ENCODE measurements around the gene RABGAP1L. TPM values are rescaled to one million over a fixed set of nuclear protein-coding genes. Genes with fewer than 3 reads are reported as not detected.

RABGAP1L gene
- total and polyA plus RNA-seq, 4 donors, result 4.8 to 53.5 (median 18.8) TPM

GRCh38 chr1:174786760-174787159 is 627.4 kb downstream of the RABGAP1L start:
- Histone ChIP-seq H3K4me1 (ENCODE audit: control insufficient read depth in 4 of 4, insufficient read depth in 4 of 4, low read length in 3 of 4) (peaks cover 0 to 5% (median 2%) of the 10 kb centered on the region in 4 donors), H3K9ac (ENCODE audit: low read depth in 1 of 2, low read length in 2 of 2) (no peak overlapping the region), H3K9me3 (ENCODE audit: control insufficient read depth in 4 of 4, low read length in 3 of 4) (no peaks in the 10 kb centered on the region), H3K4me3 (ENCODE audit: low read depth in 1 of 3, low read length in 3 of 3) (no peak overlapping the region), H3K27me3 (ENCODE audit: control insufficient read depth in 4 of 4, insufficient read depth in 4 of 4, low read length in 3 of 4) (no peaks in the 10 kb centered on the region), H3K27ac (ENCODE audit: low read depth in 1 of 2, low read length in 2 of 2) (no peak overlapping the region), H3K36me3 (ENCODE audit: control insufficient read depth in 4 of 4, insufficient read depth in 3 of 4, low read depth in 1 of 4, low read length in 3 of 4) (no peaks in the 10 kb centered on the region)
- no peak for DNase-seq (ENCODE audit: low spot score)
- no peak for TF ChIP-seq HNF4G (IDR thresholded peaks at IDR 0.05)
- TF ChIP-seq MAX (IDR thresholded peaks at IDR 0.05), result no peak
- TF ChIP-seq RXRA (IDR thresholded peaks at IDR 0.05), result no peak
- no peak for TF ChIP-seq NR2F2 (IDR thresholded peaks at IDR 0.05)
- TF ChIP-seq ZBTB33 (IDR thresholded peaks at IDR 0.05), result no peak
- TF ChIP-seq ATF3 (IDR thresholded peaks at IDR 0.05), result no peak
- no peak for TF ChIP-seq REST (IDR thresholded peaks at IDR 0.05)
- TF ChIP-seq YY1 (IDR thresholded peaks at IDR 0.05), result no peak
- TF ChIP-seq RAD21 (IDR thresholded peaks at IDR 0.05), result no peak
- no peak for TF ChIP-seq HNF4A (conservative IDR thresholded peaks at IDR 0.05)
- TF ChIP-seq TAF1 (conservative IDR thresholded peaks at IDR 0.05), result no peak
- TF ChIP-seq SP1 (IDR thresholded peaks at IDR 0.05), result no peak
- WGBS, result 87% methylated on average over 4 of the region's 4 CpGs

GRCh38 chr1:174788981-174789380 is 629.7 kb downstream of the RABGAP1L start:
- no peak for TF ChIP-seq RAD21 (IDR thresholded peaks at IDR 0.05)
- TF ChIP-seq ZBTB33 (IDR thresholded peaks at IDR 0.05), result no peak
- no peak for TF ChIP-seq GABPA (IDR thresholded peaks at IDR 0.05 in 1 of 2, conservative IDR thresholded peaks at IDR 0.05 in 1 of 2)
- Histone ChIP-seq H3K27me3 (ENCODE audit: control insufficient read depth in 4 of 4, insufficient read depth in 4 of 4, low read length in 3 of 4) (no peaks in the 10 kb centered on the region), H3K4me1 (ENCODE audit: control insufficient read depth in 4 of 4, insufficient read depth in 4 of 4, low read length in 3 of 4) (peaks cover 0 to 5% (median 2%) of the 10 kb centered on the region in 4 donors), H3K9me3 (ENCODE audit: control insufficient read depth in 4 of 4, low read length in 3 of 4) (no peaks in the 10 kb centered on the region), H3K27ac (ENCODE audit: low read depth in 1 of 2, low read length in 2 of 2) (no peak overlapping the region), H3K36me3 (ENCODE audit: control insufficient read depth in 4 of 4, insufficient read depth in 3 of 4, low read depth in 1 of 4, low read length in 3 of 4) (no peaks in the 10 kb centered on the region), H3K4me3 (ENCODE audit: low read depth in 1 of 3, low read length in 3 of 3) (no peak overlapping the region), H3K9ac (ENCODE audit: low read depth in 1 of 2, low read length in 2 of 2) (no peak overlapping the region)
- 90% methylated on average over 1 of the region's 1 CpG for WGBS
- no peak for DNase-seq (ENCODE audit: low spot score)

Data from liver (tissue), 9 donors.